GM12878 (cell line): ENCODE data around the gene PLEKHM3. TPM values are rescaled to one million over a fixed set of nuclear protein-coding genes. Genes with fewer than 3 reads are reported as not detected.

Source experiments
- ATAC-seq: fragments of 200-7000 bp; cut with Tn5 transposase; 3 replicates; pipeline ENCODE4 v1.9.1; 2020; ENCODE audit warnings: mild to moderate bottlenecking, moderate library complexity
- BruUV-seq: library from RNA; stranded (reverse); fragments of 400-500 nt; replicated peaks from 2 replicates; lab custom pipeline; 2021; lab: Mats Ljungman, UMichigan
- CTCF ChIA-PET: fragments of 300-600 bp; sonication (Branson Sonifier 250); formaldehyde crosslinking; extraction: SDS; loops from one replicate; lab custom pipeline; 2021; ENCODE audit warnings: inconsistent platforms; lab: Yijun Ruan, JAX
- POLR2A ChIA-PET: fragments of 350-600 bp; formaldehyde crosslinking; extraction: SDS; loops from one replicate; lab custom pipeline; 2021; ENCODE audit warnings: inconsistent platforms; lab: Charles Lee
- RAD21 ChIA-PET: fragments of 300-600 bp; sonication (Branson Sonifier 250); formaldehyde crosslinking; loops from one replicate; lab custom pipeline; 2023; ENCODE audit warnings: antibody characterized with exemption; ENCODE audit not compliant: unreplicated experiment; lab: Charles Lee
- SMC1A ChIA-PET: fragments of 300-600 bp; sonication (Branson Sonifier 250); formaldehyde crosslinking; loops from one replicate; lab custom pipeline; 2023; ENCODE audit not compliant: unreplicated experiment, uncharacterized antibody; lab: Charles Lee
- DNase-seq: peaks from one replicate; pipeline ENCODE4 v3.0.0-alpha.2; 2011; ENCODE audit warnings: low read depth, low spot score
- FAIRE-seq: peaks from 3 replicates; lab custom pipeline; 2011; peaks lifted over from hg19 to GRCh38; lab: Jason Lieb, UNC
- H2AFZ ChIP-seq: 2 replicates; pipeline ENCODE4 v1.6.0; 2011; ENCODE audit warnings: low read depth, low read length, control low read depth; ENCODE audit not compliant: control insufficient read depth
- H3K27ac ChIP-seq: 2 replicates; pipeline ENCODE4 v1.5.1; 2011; ENCODE audit warnings: control low read depth; ENCODE audit not compliant: control insufficient read depth, insufficient read depth
- H3K27me3 ChIP-seq, 2 experiments: replicated peaks in 1 of 2; 2 replicates each; pipeline versions ENCODE4 v1.6.0 to v1.6.1; 2011; ENCODE audit warnings: low read length in 1 of 2; ENCODE audit not compliant: control insufficient read depth in 2 of 2, insufficient read depth in 2 of 2
- H3K36me3 ChIP-seq, 2 experiments: 2 replicates each; pipeline ENCODE4 v1.5.1; 2011; ENCODE audit warnings: low read length in 1 of 2; ENCODE audit not compliant: control insufficient read depth in 2 of 2, insufficient read depth in 2 of 2
- H3K4me1 ChIP-seq: 2 replicates; pipeline ENCODE4 v1.6.1; 2011; ENCODE audit warnings: mild to moderate bottlenecking, low read length, moderate library complexity, mixed read lengths; ENCODE audit not compliant: control insufficient read depth, insufficient read depth
- H3K4me2 ChIP-seq: 2 replicates; pipeline ENCODE4 v1.6.0; 2011; ENCODE audit warnings: control low read depth; ENCODE audit not compliant: control insufficient read depth, insufficient read depth
- H3K4me3 ChIP-seq: fragments of 200-600 bp; sonication (generic); 2 replicates; pipeline ENCODE4 v1.5.1; 2016
- H3K79me2 ChIP-seq: 2 replicates; pipeline ENCODE4 v1.6.0; 2011; ENCODE audit warnings: low read length; ENCODE audit not compliant: control insufficient read depth, insufficient read depth
- H3K9ac ChIP-seq: 2 replicates; pipeline ENCODE4 v1.8.0; 2011; ENCODE audit warnings: low read length, control low read depth, mixed read lengths; ENCODE audit not compliant: control insufficient read depth, insufficient read depth
- H3K9me3 ChIP-seq: replicated peaks from 3 replicates; pipeline ENCODE4 v1.5.1; 2011; ENCODE audit warnings: mild to moderate bottlenecking, low read length; ENCODE audit not compliant: control insufficient read depth, insufficient read depth
- H4K20me1 ChIP-seq: 2 replicates; pipeline ENCODE4 v1.6.0; 2011; ENCODE audit not compliant: control insufficient read depth, insufficient read depth
- CEBPB ChIP-seq, 2 experiments: fragments of 150-350 bp in 1 of 2; IDR thresholded peaks; 2 replicates each; pipeline ENCODE4 v1.6.1; 2012 to 2014; ENCODE audit warnings: low read depth in 2 of 2, low read length in 2 of 2, borderline replicate concordance in 1 of 2, inconsistent platforms in 1 of 2
- CHD2 ChIP-seq: IDR thresholded peaks from 2 replicates; pipeline ENCODE4 v1.6.1; 2011; ENCODE audit warnings: low read depth, low read length, improper control_type of control experiment, borderline replicate concordance
- EED ChIP-seq: sonication (generic); IDR thresholded peaks from 2 replicates; pipeline ENCODE4 v1.6.1; 2016; ENCODE audit warnings: antibody characterized with exemption, low read depth
- GABPA ChIP-seq: IDR thresholded peaks from 2 replicates; pipeline ENCODE4 v1.6.1; 2014; ENCODE audit warnings: antibody characterized with exemption, low read depth, mild to moderate bottlenecking, inconsistent platforms
- KLF5 ChIP-seq: fragments of 450-650 bp; IDR thresholded peaks from 2 replicates; pipeline ENCODE4 v1.6.1; 2014; ENCODE audit warnings: mild to moderate bottlenecking; ENCODE audit not compliant: partially characterized antibody
- MYC ChIP-seq: IDR thresholded peaks from 2 replicates; pipeline ENCODE4 v1.6.1; 2011; ENCODE audit warnings: mild to moderate bottlenecking, low read length, moderate library complexity, inconsistent platforms; ENCODE audit not compliant: insufficient read depth, insufficient replicate concordance, insufficient read length, severe bottlenecking
- NR2C1 ChIP-seq: fragments of 450-650 bp; IDR thresholded peaks from 2 replicates; pipeline ENCODE4 v1.6.1; 2017; ENCODE audit warnings: antibody characterized with exemption, mild to moderate bottlenecking, moderate library complexity
- POU2F2 ChIP-seq: IDR thresholded peaks from 3 replicates; pipeline ENCODE4 v1.6.1; 2011; ENCODE audit warnings: low read depth, mild to moderate bottlenecking, low read length, borderline replicate concordance
- SMARCA5 ChIP-seq: fragments of 450-650 bp; IDR thresholded peaks from 2 replicates; pipeline ENCODE4 v1.6.1; 2017; ENCODE audit warnings: mild to moderate bottlenecking
- SMC3 ChIP-seq: IDR thresholded peaks from 2 replicates; pipeline ENCODE4 v1.6.1; 2011; ENCODE audit warnings: low read length, improper control_type of control experiment, borderline replicate concordance
- SRF ChIP-seq, 2 experiments: IDR thresholded peaks; 2 replicates each; pipeline ENCODE4 v1.6.1; 2011; ENCODE audit warnings: low read depth in 2 of 2, low read length in 2 of 2, mild to moderate bottlenecking in 1 of 2, moderate library complexity in 1 of 2
- SUPT20H ChIP-seq: IDR thresholded peaks from 2 replicates; pipeline ENCODE4 v1.6.1; 2011; ENCODE audit warnings: low read depth, mild to moderate bottlenecking, low read length, moderate library complexity, borderline replicate concordance; ENCODE audit not compliant: control insufficient read depth
- TAF1 ChIP-seq: IDR thresholded peaks from 2 replicates; pipeline ENCODE4 v1.6.1; 2011; ENCODE audit warnings: mild to moderate bottlenecking, low read depth, low read length, borderline replicate concordance
- TCF12 ChIP-seq: IDR thresholded peaks from 2 replicates; pipeline ENCODE4 v1.6.1; 2011; ENCODE audit warnings: low read depth, mild to moderate bottlenecking, low read length
- ZSCAN29 ChIP-seq: fragments of 450-650 bp; IDR thresholded peaks from 2 replicates; pipeline ENCODE4 v1.6.1; 2017; ENCODE audit warnings: mild to moderate bottlenecking, moderate library complexity
- WGBS: methylation state at CpG from one replicate; pipeline ENCODE4 v1.1.6; 2016; ENCODE audit warnings: low lambda C conversion rate; ENCODE audit not compliant: insufficient replicate concordance, insufficient coverage; ENCODE audit errors: missing lambda C conversion rate; 5-methylcytosine and 5-hydroxymethylcytosine counted together
- in situ Hi-C: fragments of 300-500 bp; cut with MboI; formaldehyde crosslinking; loops from 9 replicates; pipeline ENCODE4 v1.14.3; 2018; ENCODE audit warnings: mixed read lengths
- intact Hi-C: fragments of 100-400 bp; cut with micrococcal nuclease; formaldehyde crosslinking; loops from one replicate; pipeline ENCODE4 v1.14.2; 2022; ENCODE audit not compliant: unreplicated experiment
- polyA plus RNA-seq, 11 experiments: library from polyadenylated mRNA; depleted of rRNA in 4 of 11; unstranded in 6 of 11; stranded (reverse) in 5 of 11; fragments of >200 nt; fragmentation: Nextera tagmentation in 4 of 11; fragmentation: Illumina TruSeq in 1 of 11; extraction: Ambion mirVana in 4 of 11; extraction: Trizol in 1 of 11; gene quantifications; 1 replicate in 1 of 11; 2 replicates in 10 of 11; pipeline versions ENCODE4 v1.2.1 to v1.2.3, GENCODE V29; 2011 to 2016; ENCODE audit warnings: inconsistent platforms in 2 of 11, missing spikeins in 2 of 11, low read depth in 1 of 11
- total RNA-seq, 4 experiments: library from RNA; depleted of rRNA in 3 of 4; stranded (reverse); fragments of >200 nt in 3 of 4; fragmentation: Illumina TruSeq in 1 of 4; extraction: Trizol in 1 of 4; gene quantifications; 2 replicates each; pipeline versions ENCODE4 v1.2.1 to v1.2.3, GENCODE V29; 2013 to 2021
- TF ChIP-seq, protein P1 (sequence below): fragments of 450-650 bp; IDR thresholded peaks from 2 replicates; pipeline ENCODE4 v1.6.1; 2017; ENCODE audit warnings: antibody characterized with exemption, mild to moderate bottlenecking, moderate library complexity
- TF ChIP-seq, protein P2 (sequence below): fragments of 450-650 bp; IDR thresholded peaks from 2 replicates; pipeline ENCODE4 v1.6.1; 2016; ENCODE audit warnings: mild to moderate bottlenecking
- TF ChIP-seq, protein P3 (sequence below): fragments of 450-650 bp; IDR thresholded peaks from 2 replicates; pipeline ENCODE4 v1.6.1; 2017; ENCODE audit warnings: low read depth, mild to moderate bottlenecking, moderate library complexity

Gene PLEKHM3
- total and polyA plus RNA-seq, 10 of the 15 experiments (the other 5 are each of a cell fraction or from before 2014, with no cell fraction given) = 1.4 to 5.6 (median 3.0) TPM

GRCh38 chr2:207812726-207813080 lies 212.6 kb downstream of the PLEKHM3 start:
- no peak overlapping the region for H3K4me3 ChIP-seq
- no peak overlapping the region for H2AFZ ChIP-seq
- intact Hi-C loops = no loop called here
- no peak overlapping the region for H3K27ac ChIP-seq
- no peak for ATAC-seq
- SMC1A ChIA-PET = interaction anchor here (0.7 to 1.7 kb wide), 2 partner anchors 8 to 12 kb away, joined by 4 to 5 read pairs; no protein-coding TSS in a partner anchor
- no peak for TF ChIP-seq GABPA
- no peak for TF ChIP-seq TCF12
- no peak for TF ChIP-seq SMC3
- no peak for TF ChIP-seq NR2C1
- TF ChIP-seq, protein P1, sequence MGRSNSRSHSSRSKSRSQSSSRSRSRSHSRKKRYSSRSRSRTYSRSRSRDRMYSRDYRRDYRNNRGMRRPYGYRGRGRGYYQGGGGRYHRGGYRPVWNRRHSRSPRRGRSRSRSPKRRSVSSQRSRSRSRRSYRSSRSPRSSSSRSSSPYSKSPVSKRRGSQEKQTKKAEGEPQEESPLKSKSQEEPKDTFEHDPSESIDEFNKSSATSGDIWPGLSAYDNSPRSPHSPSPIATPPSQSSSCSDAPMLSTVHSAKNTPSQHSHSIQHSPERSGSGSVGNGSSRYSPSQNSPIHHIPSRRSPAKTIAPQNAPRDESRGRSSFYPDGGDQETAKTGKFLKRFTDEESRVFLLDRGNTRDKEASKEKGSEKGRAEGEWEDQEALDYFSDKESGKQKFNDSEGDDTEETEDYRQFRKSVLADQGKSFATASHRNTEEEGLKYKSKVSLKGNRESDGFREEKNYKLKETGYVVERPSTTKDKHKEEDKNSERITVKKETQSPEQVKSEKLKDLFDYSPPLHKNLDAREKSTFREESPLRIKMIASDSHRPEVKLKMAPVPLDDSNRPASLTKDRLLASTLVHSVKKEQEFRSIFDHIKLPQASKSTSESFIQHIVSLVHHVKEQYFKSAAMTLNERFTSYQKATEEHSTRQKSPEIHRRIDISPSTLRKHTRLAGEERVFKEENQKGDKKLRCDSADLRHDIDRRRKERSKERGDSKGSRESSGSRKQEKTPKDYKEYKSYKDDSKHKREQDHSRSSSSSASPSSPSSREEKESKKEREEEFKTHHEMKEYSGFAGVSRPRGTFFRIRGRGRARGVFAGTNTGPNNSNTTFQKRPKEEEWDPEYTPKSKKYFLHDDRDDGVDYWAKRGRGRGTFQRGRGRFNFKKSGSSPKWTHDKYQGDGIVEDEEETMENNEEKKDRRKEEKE = no peak
- no peak for TF ChIP-seq MYC
- no peak for TF ChIP-seq KLF5
- TF ChIP-seq ZSCAN29 = no peak
- TF ChIP-seq CEBPB (IDR thresholded peaks at IDR 0.05; ENCODE audit: borderline replicate concordance in 1 of 2, low read depth in 2 of 2, low read length in 2 of 2) = no peak
- no peak for TF ChIP-seq SRF (IDR thresholded peaks at IDR 0.05; ENCODE audit: low read depth in 2 of 2, low read length in 2 of 2)
- TF ChIP-seq TAF1 = no peak
- no peak for TF ChIP-seq SMARCA5
- no peak for TF ChIP-seq SUPT20H
- TF ChIP-seq EED = no peak
- TF ChIP-seq POU2F2 = no peak
- TF ChIP-seq, protein P2, sequence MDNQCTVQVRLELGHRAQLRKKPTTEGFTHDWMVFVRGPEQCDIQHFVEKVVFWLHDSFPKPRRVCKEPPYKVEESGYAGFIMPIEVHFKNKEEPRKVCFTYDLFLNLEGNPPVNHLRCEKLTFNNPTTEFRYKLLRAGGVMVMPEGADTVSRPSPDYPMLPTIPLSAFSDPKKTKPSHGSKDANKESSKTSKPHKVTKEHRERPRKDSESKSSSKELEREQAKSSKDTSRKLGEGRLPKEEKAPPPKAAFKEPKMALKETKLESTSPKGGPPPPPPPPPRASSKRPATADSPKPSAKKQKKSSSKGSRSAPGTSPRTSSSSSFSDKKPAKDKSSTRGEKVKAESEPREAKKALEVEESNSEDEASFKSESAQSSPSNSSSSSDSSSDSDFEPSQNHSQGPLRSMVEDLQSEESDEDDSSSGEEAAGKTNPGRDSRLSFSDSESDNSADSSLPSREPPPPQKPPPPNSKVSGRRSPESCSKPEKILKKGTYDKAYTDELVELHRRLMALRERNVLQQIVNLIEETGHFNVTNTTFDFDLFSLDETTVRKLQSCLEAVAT = no peak
- TF ChIP-seq CHD2 = no peak
- TF ChIP-seq, protein P3, sequence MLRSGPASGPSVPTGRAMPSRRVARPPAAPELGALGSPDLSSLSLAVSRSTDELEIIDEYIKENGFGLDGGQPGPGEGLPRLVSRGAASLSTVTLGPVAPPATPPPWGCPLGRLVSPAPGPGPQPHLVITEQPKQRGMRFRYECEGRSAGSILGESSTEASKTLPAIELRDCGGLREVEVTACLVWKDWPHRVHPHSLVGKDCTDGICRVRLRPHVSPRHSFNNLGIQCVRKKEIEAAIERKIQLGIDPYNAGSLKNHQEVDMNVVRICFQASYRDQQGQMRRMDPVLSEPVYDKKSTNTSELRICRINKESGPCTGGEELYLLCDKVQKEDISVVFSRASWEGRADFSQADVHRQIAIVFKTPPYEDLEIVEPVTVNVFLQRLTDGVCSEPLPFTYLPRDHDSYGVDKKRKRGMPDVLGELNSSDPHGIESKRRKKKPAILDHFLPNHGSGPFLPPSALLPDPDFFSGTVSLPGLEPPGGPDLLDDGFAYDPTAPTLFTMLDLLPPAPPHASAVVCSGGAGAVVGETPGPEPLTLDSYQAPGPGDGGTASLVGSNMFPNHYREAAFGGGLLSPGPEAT = no peak
- H3K27me3 ChIP-seq = no peaks in the 10 kb centered on the region
- no peaks in the 10 kb centered on the region for H3K36me3 ChIP-seq
- CTCF ChIA-PET = interaction anchor here (1.0 kb wide), 1 partner anchor 160 kb away, joined by 3 read pairs; no protein-coding TSS in a partner anchor
- no peak for FAIRE-seq
- in situ Hi-C loops = no loop called here
- no peak overlapping the region for H3K9ac ChIP-seq
- no peaks in the 10 kb centered on the region; the same call in none of the 2 replicates for H3K4me1 ChIP-seq
- no peaks in the 10 kb centered on the region for H4K20me1 ChIP-seq
- no TSS peak for BruUV-seq
- WGBS = 94% methylated on average over 3 of the region's 3 CpGs
- RAD21 ChIA-PET = no interaction called here
- DNase-seq = no peak
- H3K4me2 ChIP-seq = no peak overlapping the region
- no peaks in the 10 kb centered on the region for H3K79me2 ChIP-seq
- POLR2A ChIA-PET = no interaction called here
- no peaks in the 10 kb centered on the region for H3K9me3 ChIP-seq
